ENCODE measurements around the gene SPG7. TPM values are rescaled to one million over a fixed set of nuclear protein-coding genes. Genes with fewer than 3 reads are reported as not detected.

SPG7 gene
- total and polyA plus RNA-seq, 9 of the 15 experiments (the other 6 are each of a cell fraction or from before 2014, with no cell fraction given): 5.8 to 89.1 (median 49.4) TPM

- Histone ChIP-seq H2AFZ (ENCODE audit: low read depth, low read length) (peak overlapping the region; percentile 80), H3K9ac (ENCODE audit: insufficient read depth in 1 of 2, low read depth in 2 of 2, low read length in 2 of 2) (peak overlapping the region; percentile 21 to 74; a peak in 3 of 4 replicates), H3K79me2 (ENCODE audit: control insufficient read depth, insufficient read depth, low read length) (peaks cover 16% of the 10 kb centered on the region), H3K9me1 (ENCODE audit: control insufficient read depth, insufficient read depth, low read length) (no peaks in the 10 kb centered on the region), H3K27me3 (ENCODE audit: control insufficient read depth in 2 of 2, insufficient read depth in 2 of 2, low read length in 2 of 2) (no peaks in the 10 kb centered on the region; a peak in 1 of 5 replicates), H3K4me2 (ENCODE audit: insufficient read depth, low read length) (peak overlapping the region; percentile 36), H3K27ac (ENCODE audit: extremely low read depth, low read depth, low read length) (peak overlapping the region; percentile 2; the same call in 2 of the 3 replicates), H3K4me1 (replicated peaks in 1 of 2; ENCODE audit: control insufficient read depth in 2 of 2, insufficient read depth in 2 of 2, low read length in 2 of 2) (peaks cover 34 to 53% of the 10 kb centered on the region in 2 experiments; a peak in 4 of 5 replicates), H4K20me1 (replicated peaks; ENCODE audit: control insufficient read depth, insufficient read depth, low read length) (no peaks in the 10 kb centered on the region), H3K36me3 (ENCODE audit: control insufficient read depth, insufficient read depth, low read length) (no peaks in the 10 kb centered on the region), H3K4me3 (no peak overlapping the region), H3K9me3 (replicated peaks; ENCODE audit: control insufficient read depth, insufficient read depth, low read depth, low read length) (no peaks in the 10 kb centered on the region)
- WGBS (ENCODE audit: insufficient coverage, low coverage, missing lambda C conversion rate): 40% methylated on average over 20 of the region's 21 CpGs
- BruUV-seq (replicated peaks): no TSS peak
- DNase-seq (ENCODE audit: extremely low read depth in 1 of 4, low spot score in 3 of 4): peak in 2 of 4 experiments; percentile 34 to 36
- POLR2A ChIA-PET: interaction anchor here (0.6 to 1.4 kb wide), 2 partner anchors 10 to 38 kb away, joined by 3 to 6 read pairs; no protein-coding TSS in a partner anchor
- intact Hi-C loops (cut with micrococcal nuclease): loop anchor here (10.0 kb wide), 1 partner anchor 47 kb away; no protein-coding TSS in a partner anchor
- CTCF ChIA-PET (ENCODE audit: low intra/inter-chr PET ratio): interaction anchor here (0.6 kb wide), 2 partner anchors 8 to 407 kb away, joined by 4 to 5 read pairs; no protein-coding TSS in a partner anchor
- in situ Hi-C loops (cut with MboI): no loop called here
- no peak for ATAC-seq
- FAIRE-seq: peak; percentile 19
- 0 out of 2 replicates have a peak, but pooled peaks have one; percentile 22 for TF ChIP-seq POLR2G (IDR thresholded peaks at IDR 0.05; ENCODE audit: low read depth, low read length)
- TF ChIP-seq MLLT1 (IDR thresholded peaks at IDR 0.05): peak in 1 of 2 experiments; percentile 44; a peak in 1 of 4 replicates
- no peak for TF ChIP-seq NFYB (IDR thresholded peaks at IDR 0.05; ENCODE audit: extremely low read depth, insufficient read length)
- TF ChIP-seq EP400 (IDR thresholded peaks at IDR 0.05): peak; percentile 34; the same call in 1 of the 2 replicates
- TF ChIP-seq ZNF431 (CRISPR knock-in tag; IDR thresholded peaks at IDR 0.05): no peak
- TF ChIP-seq TBL1XR1 (IDR thresholded peaks at IDR 0.05; ENCODE audit: low read length in 2 of 2): peak in 1 of 2 experiments; percentile 11; a peak in 1 of 4 replicates
- TF ChIP-seq CREB3L1 (IDR thresholded peaks at IDR 0.05; ENCODE audit: borderline replicate concordance, low read depth): peak; percentile 80; the same call in 1 of the 2 replicates
- TF ChIP-seq TAF7 (tag; IDR thresholded peaks at IDR 0.05): no peak
- peak in 1 of 2 experiments; percentile 51; a peak in 1 of 4 replicates for TF ChIP-seq MNT (conservative IDR thresholded peaks at IDR 0.05)
- TF ChIP-seq ZNF592 (IDR thresholded peaks at IDR 0.05): peak; percentile 40; the same call in 1 of the 2 replicates
Measured at GRCh38 chr16:89502081-89502843, 5.9 kb upstream of the SPG7 start.
